PC-3 (cell line): Measurements from ENCODE around the gene CLASP1.
"Not testable (repeated sequence)": the region's sequence is repeated elsewhere in the genome, so short reads cannot be mapped to it uniquely, and the experiment has no call there.

Experiments
- CTCF ChIP-seq: fragments of 300-600 bp; sonication (generic); conservative IDR thresholded peaks from 2 replicates; pipeline ENCODE4 v1.5.1; 2017; ENCODE audit warnings: antibody characterized with exemption, low read depth, mild to moderate bottlenecking, low read length
- EZH2 ChIP-seq: fragments of 300-600 bp; sonication (generic); IDR thresholded peaks from one replicate; pipeline ENCODE4 v1.6.1; 2017; ENCODE audit warnings: antibody characterized with exemption, mild to moderate bottlenecking, low read length; ENCODE audit not compliant: unreplicated experiment
- EZH2phosphoT487 ChIP-seq: fragments of 300-600 bp; sonication (generic); IDR thresholded peaks from 2 replicates; pipeline ENCODE4 v1.6.1; 2018; ENCODE audit warnings: mild to moderate bottlenecking, antibody characterized with exemption, low read length, borderline replicate concordance

GRCh38 chr2:121478358-121478995, 170.8 kb downstream of the CLASP1 start:
- not testable (repeated sequence) for TF ChIP-seq CTCF, EZH2, EZH2phosphoT487
